Osteocyte (in vitro differentiated cells): ENCODE data around the gene SAC3D1. TPM values are rescaled to one million over a fixed set of nuclear protein-coding genes. Genes with fewer than 3 reads are reported as not detected.

Experiments used
- DNase-seq: peaks from one replicate; pipeline ENCODE4 v3.0.0; 2021; ENCODE audit warnings: mixed read lengths; ENCODE audit not compliant: unreplicated experiment; ENCODE audit errors: extremely low spot score
- H3K27ac Mint-ChIP-seq: one replicate; pipeline ENCODE4 v1.8.0; 2021; ENCODE audit warnings: mild to moderate bottlenecking, mixed read lengths; ENCODE audit not compliant: unreplicated experiment
- H3K27me3 Mint-ChIP-seq: one replicate; pipeline ENCODE4 v1.8.0; 2021; ENCODE audit warnings: mixed read lengths; ENCODE audit not compliant: unreplicated experiment
- H3K36me3 Mint-ChIP-seq: one replicate; pipeline ENCODE4 v1.8.0; 2021; ENCODE audit warnings: mixed read lengths; ENCODE audit not compliant: unreplicated experiment
- H3K4me1 Mint-ChIP-seq: one replicate; pipeline ENCODE4 v1.8.0; 2021; ENCODE audit warnings: mixed read lengths; ENCODE audit not compliant: unreplicated experiment
- H3K4me3 Mint-ChIP-seq: one replicate; pipeline ENCODE4 v1.8.0; 2021; ENCODE audit warnings: mild to moderate bottlenecking, moderate library complexity, mixed read lengths; ENCODE audit not compliant: unreplicated experiment
- H3K9me3 Mint-ChIP-seq: one replicate; pipeline ENCODE4 v1.8.0; 2021; ENCODE audit warnings: mixed read lengths; ENCODE audit not compliant: unreplicated experiment
- long read RNA-seq: library from polyadenylated mRNA; unstranded; transcript quantifications from one replicate; pipeline ENCODE4 v2.0.0, GENCODE V29; 2021
- total RNA-seq: library from RNA; stranded (reverse); gene quantifications from 2 replicates; pipeline ENCODE4 v1.2.1, GENCODE V29; 2021
- TF ChIP-seq, protein P1 (sequence below): fragments of 200-600 bp; sonication (generic); IDR thresholded peaks from 2 replicates; pipeline ENCODE4 v1.5.0; 2021; ENCODE audit warnings: antibody characterized with exemption, mild to moderate bottlenecking, moderate library complexity

The SAC3D1 gene
- total RNA-seq = 15.0 and 15.6 TPM in 2 replicates
- long read RNA-seq = 0 reads

DNA sequence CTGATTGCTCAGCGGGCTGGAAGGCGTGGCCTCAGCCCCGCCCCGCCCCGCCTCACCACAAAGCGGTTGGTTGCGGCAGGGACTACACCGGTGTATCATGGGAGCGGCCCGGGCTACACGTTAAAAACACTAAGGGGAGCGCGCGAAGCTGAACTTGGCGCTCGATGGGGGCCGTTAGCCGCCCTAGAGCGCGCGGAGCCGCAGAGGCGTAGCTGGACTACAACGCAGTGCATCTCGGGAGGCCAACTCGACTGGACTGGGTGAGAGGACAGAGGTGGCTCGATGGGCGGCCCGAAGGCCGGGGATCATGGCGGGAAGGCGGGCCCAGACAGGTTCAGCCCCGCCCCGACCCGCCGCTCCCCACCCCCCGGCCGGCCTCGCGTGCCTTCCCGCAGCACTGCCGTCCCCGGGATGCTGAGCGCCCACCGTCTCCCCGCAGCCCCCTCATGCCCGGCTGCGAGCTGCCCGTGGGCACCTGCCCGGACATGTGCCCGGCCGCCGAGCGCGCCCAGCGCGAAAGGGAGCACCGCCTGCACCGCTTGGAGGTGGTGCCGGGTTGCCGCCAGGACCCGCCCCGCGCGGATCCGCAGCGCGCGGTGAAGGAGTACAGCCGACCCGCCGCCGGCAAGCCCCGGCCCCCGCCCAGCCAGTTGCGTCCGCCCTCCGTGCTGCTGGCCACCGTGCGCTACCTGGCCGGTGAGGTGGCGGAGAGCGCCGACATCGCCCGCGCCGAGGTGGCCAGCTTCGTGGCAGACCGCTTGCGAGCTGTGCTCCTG is at the start of gene SAC3D1:
Gene SAC3D1, plus strand, starts transcription at position 364 of the 776 bp plus-strand sequence. Its CDS starts 83 bp downstream, at position 447.
- Mint-ChIP-seq H3K36me3 (peaks cover 12% of the 10 kb centered on the region), H3K27ac (peak within 1 kb of the TSS; percentile 96), H3K27me3 (no peaks in the 10 kb centered on the region), H3K4me3 (peak within 1 kb of the TSS; percentile 86), H3K9me3 (no peaks in the 10 kb centered on the region), H3K4me1 (peaks cover 19% of the 10 kb centered on the region)
- peak; percentile 93 for DNase-seq
- TF ChIP-seq, protein P1, sequence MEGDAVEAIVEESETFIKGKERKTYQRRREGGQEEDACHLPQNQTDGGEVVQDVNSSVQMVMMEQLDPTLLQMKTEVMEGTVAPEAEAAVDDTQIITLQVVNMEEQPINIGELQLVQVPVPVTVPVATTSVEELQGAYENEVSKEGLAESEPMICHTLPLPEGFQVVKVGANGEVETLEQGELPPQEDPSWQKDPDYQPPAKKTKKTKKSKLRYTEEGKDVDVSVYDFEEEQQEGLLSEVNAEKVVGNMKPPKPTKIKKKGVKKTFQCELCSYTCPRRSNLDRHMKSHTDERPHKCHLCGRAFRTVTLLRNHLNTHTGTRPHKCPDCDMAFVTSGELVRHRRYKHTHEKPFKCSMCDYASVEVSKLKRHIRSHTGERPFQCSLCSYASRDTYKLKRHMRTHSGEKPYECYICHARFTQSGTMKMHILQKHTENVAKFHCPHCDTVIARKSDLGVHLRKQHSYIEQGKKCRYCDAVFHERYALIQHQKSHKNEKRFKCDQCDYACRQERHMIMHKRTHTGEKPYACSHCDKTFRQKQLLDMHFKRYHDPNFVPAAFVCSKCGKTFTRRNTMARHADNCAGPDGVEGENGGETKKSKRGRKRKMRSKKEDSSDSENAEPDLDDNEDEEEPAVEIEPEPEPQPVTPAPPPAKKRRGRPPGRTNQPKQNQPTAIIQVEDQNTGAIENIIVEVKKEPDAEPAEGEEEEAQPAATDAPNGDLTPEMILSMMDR = no peak

GRCh38 chr11:64994318-64994717 is 46.7 kb upstream of the SAC3D1 start:
- no peak for DNase-seq
- H3K4me1 Mint-ChIP-seq = peaks cover 14% of the 10 kb centered on the region
- H3K9me3 Mint-ChIP-seq = no peaks in the 10 kb centered on the region
- H3K27me3 Mint-ChIP-seq = peaks cover 2% of the 10 kb centered on the region
- H3K36me3 Mint-ChIP-seq = no peaks in the 10 kb centered on the region
- TF ChIP-seq, protein P1 = no peak
- H3K27ac Mint-ChIP-seq = no peak overlapping the region
- H3K4me3 Mint-ChIP-seq = no peak overlapping the region

- no peak for DNase-seq
- no peak overlapping the region for H3K4me3 Mint-ChIP-seq
Measured at GRCh38 chr11:64996327-64996709, 44.7 kb upstream of the SAC3D1 start.

GRCh38 chr11:64996710-64997380 is 44.2 kb upstream of the SAC3D1 start, which contains the start of gene BATF2:
Gene BATF2, minus strand, starts transcription at chr11:64996971. Its CDS starts 57 bp downstream, at chr11:64996914.
- H3K27me3 Mint-ChIP-seq = peaks cover 2% of the 10 kb centered on the region
- TF ChIP-seq, protein P1 = peak; percentile 11

More at GRCh38 chr11:64996327-64996709, 44.7 kb upstream of the SAC3D1 start:
- H3K27ac Mint-ChIP-seq = no peak overlapping the region
- TF ChIP-seq, protein P1 = no peak
- H3K27me3 Mint-ChIP-seq = peaks cover 2% of the 10 kb centered on the region
- no peaks in the 10 kb centered on the region for H3K9me3 Mint-ChIP-seq
- H3K36me3 Mint-ChIP-seq = no peaks in the 10 kb centered on the region
- peaks cover 9% of the 10 kb centered on the region for H3K4me1 Mint-ChIP-seq

DNA sequence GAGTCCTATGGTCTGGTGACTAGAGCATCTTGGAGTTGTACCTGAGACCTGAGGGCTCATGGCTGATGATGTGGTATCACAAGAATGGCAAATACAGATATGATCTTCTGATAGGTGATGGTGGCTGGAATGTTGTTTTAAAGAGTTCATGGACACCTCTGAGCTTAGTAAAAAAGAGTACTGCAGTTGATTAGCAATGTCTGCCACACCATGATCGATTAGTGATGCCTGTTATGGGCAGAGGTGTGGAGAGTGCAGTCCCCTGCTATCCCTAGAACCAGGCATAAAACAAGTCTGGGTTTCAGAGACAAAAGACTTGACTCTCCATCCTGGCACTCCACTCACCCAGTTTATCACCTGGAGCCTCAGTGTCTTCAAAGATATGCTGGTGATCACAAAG is 42.9 kb upstream of the SAC3D1 start:
- Mint-ChIP-seq H3K27me3 (peaks cover 2% of the 10 kb centered on the region), H3K4me1 (peaks cover 9% of the 10 kb centered on the region), H3K36me3 (no peaks in the 10 kb centered on the region), H3K4me3 (no peak overlapping the region), H3K9me3 (no peaks in the 10 kb centered on the region), H3K27ac (no peak overlapping the region)
- TF ChIP-seq, protein P1 = no peak
- DNase-seq = no peak

More at GRCh38 chr11:64996710-64997380, 44.2 kb upstream of the SAC3D1 start, which contains the start of gene BATF2:
- Mint-ChIP-seq H3K4me1 (peaks cover 9% of the 10 kb centered on the region), H3K27ac (no peak within 1 kb of the TSS), H3K4me3 (no peak within 1 kb of the TSS), H3K9me3 (no peaks in the 10 kb centered on the region), H3K36me3 (no peaks in the 10 kb centered on the region)
- no peak for DNase-seq
